Parathyroid adenoma (tissue), 2 donors: ENCODE results near the gene GPR27.

Experiments used
- H2AFZ ChIP-seq: fragments of 300-600 bp; sonication (generic); one replicate; pipeline ENCODE4 v1.7.0; 2017; ENCODE audit warnings: antibody characterized with exemption, mild to moderate bottlenecking
- H3K27ac ChIP-seq: fragments of 300-600 bp; sonication (generic); one replicate; pipeline ENCODE4 v1.7.0; 2017
- H3K27me3 ChIP-seq: fragments of 300-600 bp; sonication (generic); one replicate; pipeline ENCODE4 v1.7.0; 2017; ENCODE audit warnings: low read length; ENCODE audit not compliant: control insufficient read depth, insufficient read depth
- H3K36me3 ChIP-seq: fragments of 300-600 bp; sonication (generic); one replicate; pipeline ENCODE4 v1.7.0; 2017; ENCODE audit warnings: low read length; ENCODE audit not compliant: control insufficient read depth, insufficient read depth
- H3K4me1 ChIP-seq: fragments of 300-600 bp; sonication (generic); one replicate; pipeline ENCODE4 v1.7.0; 2017; ENCODE audit warnings: control low read depth
- H3K4me2 ChIP-seq: fragments of 300-600 bp; sonication (generic); one replicate; pipeline ENCODE4 v1.7.0; 2017; ENCODE audit warnings: low read length
- H3K4me3 ChIP-seq: fragments of 300-600 bp; sonication (generic); one replicate; pipeline ENCODE4 v1.7.0; 2017; ENCODE audit warnings: low read depth, low read length
- H3K79me2 ChIP-seq: fragments of 300-600 bp; sonication (generic); one replicate; pipeline ENCODE4 v1.7.0; 2017; ENCODE audit warnings: control low read depth
- H3K9ac ChIP-seq: fragments of 300-600 bp; sonication (generic); one replicate; pipeline ENCODE4 v1.7.0; 2017; ENCODE audit warnings: mild to moderate bottlenecking
- H3K9me3 ChIP-seq: fragments of 300-600 bp; sonication (generic); one replicate; pipeline ENCODE4 v1.7.0; 2017; ENCODE audit warnings: low read length; ENCODE audit not compliant: control insufficient read depth
- TF ChIP-seq, protein P1 (sequence below): fragments of 300-600 bp; sonication (generic); IDR thresholded peaks from one replicate; pipeline ENCODE4 v1.7.0; 2017; ENCODE audit warnings: antibody characterized with exemption, mild to moderate bottlenecking
- donor health status: primary hyperparathyroidism.

The GPR27 gene

DNA sequence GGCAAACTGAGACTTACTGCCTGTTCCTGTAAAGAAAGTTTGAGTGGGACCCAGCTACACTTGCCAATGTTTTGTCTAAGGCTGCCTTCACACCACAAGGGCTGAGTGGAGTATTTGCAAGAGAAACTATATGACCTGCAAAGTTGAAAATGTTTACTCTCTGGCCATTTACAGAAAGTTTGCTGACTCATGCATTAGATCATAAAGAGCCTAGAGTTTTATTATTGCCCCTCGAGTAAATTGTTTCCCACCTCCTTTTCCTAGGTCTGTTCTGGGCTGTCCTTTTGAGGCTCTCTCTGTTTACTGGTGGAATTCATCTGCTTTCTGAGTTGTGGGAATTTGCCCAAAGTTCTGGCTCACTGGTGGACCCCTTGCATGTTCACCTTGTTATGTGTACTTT, 38.0 kb downstream of the GPR27 start:
- Histone ChIP-seq H3K79me2 (no peaks in the 10 kb centered on the region), H3K4me3 (no peak overlapping the region), H3K27ac (no peak overlapping the region), H3K36me3 (no peaks in the 10 kb centered on the region), H3K4me2 (no peak overlapping the region), H3K9ac (no peak overlapping the region), H3K27me3 (no peaks in the 10 kb centered on the region), H2AFZ (no peak overlapping the region), H3K4me1 (no peaks in the 10 kb centered on the region), H3K9me3 (no peaks in the 10 kb centered on the region)
- TF ChIP-seq, protein P1, sequence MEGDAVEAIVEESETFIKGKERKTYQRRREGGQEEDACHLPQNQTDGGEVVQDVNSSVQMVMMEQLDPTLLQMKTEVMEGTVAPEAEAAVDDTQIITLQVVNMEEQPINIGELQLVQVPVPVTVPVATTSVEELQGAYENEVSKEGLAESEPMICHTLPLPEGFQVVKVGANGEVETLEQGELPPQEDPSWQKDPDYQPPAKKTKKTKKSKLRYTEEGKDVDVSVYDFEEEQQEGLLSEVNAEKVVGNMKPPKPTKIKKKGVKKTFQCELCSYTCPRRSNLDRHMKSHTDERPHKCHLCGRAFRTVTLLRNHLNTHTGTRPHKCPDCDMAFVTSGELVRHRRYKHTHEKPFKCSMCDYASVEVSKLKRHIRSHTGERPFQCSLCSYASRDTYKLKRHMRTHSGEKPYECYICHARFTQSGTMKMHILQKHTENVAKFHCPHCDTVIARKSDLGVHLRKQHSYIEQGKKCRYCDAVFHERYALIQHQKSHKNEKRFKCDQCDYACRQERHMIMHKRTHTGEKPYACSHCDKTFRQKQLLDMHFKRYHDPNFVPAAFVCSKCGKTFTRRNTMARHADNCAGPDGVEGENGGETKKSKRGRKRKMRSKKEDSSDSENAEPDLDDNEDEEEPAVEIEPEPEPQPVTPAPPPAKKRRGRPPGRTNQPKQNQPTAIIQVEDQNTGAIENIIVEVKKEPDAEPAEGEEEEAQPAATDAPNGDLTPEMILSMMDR = no peak

DNA sequence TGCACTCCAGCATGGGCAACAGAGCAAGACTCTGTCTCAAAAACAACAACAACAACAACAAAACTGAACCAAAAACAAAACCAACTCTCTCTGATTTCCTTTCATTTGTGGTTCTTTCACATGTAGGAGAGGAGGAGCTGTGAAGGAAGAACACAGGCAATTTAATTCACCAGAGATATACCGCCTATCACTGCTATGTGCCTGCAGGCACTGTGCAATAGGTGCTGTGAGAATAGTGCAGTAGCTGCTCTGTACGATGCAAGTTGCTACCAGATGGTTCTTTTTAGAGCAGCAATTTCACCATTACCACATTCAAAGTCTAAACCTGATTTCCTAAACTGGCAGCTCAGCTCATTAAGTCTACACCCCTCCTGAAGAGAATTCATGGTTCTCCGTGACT, 42.6 kb downstream of the GPR27 start:
- TF ChIP-seq, protein P1 = no peak
- H3K9ac ChIP-seq = no peak overlapping the region
- H3K9me3 ChIP-seq = no peaks in the 10 kb centered on the region
- no peaks in the 10 kb centered on the region for H3K36me3 ChIP-seq
- H3K4me3 ChIP-seq = no peak overlapping the region
- no peaks in the 10 kb centered on the region for H3K4me1 ChIP-seq
- H3K4me2 ChIP-seq = no peak overlapping the region
- H3K27ac ChIP-seq = no peak overlapping the region
- no peaks in the 10 kb centered on the region for H3K27me3 ChIP-seq
- no peaks in the 10 kb centered on the region for H3K79me2 ChIP-seq
- no peak overlapping the region for H2AFZ ChIP-seq

DNA sequence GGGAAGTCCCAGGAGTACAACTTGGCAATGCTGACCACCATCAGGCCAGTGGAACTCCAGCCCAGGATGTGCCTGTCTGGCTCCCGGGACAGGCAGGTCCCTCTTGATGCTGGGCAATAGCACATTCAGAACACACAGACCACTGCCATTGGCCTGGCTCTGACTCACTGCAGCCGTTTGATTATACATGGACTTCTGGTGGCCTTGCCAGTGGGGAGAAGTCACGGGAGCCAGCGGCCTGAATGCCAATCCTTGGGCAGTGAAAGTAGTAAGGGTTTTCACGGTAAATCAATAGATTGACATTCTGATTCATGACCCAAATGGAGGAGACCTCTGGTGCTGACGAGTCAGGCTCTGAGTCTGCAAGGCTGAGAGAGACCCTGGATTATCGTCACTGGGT, 43.8 kb downstream of the GPR27 start:
- H3K9me3 ChIP-seq = no peaks in the 10 kb centered on the region
- H2AFZ ChIP-seq = no peak overlapping the region
- no peak overlapping the region for H3K4me3 ChIP-seq
- H3K27ac ChIP-seq = no peak overlapping the region
- H3K9ac ChIP-seq = no peak overlapping the region
- no peak overlapping the region for H3K4me2 ChIP-seq
- H3K27me3 ChIP-seq = no peaks in the 10 kb centered on the region
- no peaks in the 10 kb centered on the region for H3K36me3 ChIP-seq
- TF ChIP-seq, protein P1 = no peak
- H3K79me2 ChIP-seq = no peaks in the 10 kb centered on the region
- no peaks in the 10 kb centered on the region for H3K4me1 ChIP-seq

DNA sequence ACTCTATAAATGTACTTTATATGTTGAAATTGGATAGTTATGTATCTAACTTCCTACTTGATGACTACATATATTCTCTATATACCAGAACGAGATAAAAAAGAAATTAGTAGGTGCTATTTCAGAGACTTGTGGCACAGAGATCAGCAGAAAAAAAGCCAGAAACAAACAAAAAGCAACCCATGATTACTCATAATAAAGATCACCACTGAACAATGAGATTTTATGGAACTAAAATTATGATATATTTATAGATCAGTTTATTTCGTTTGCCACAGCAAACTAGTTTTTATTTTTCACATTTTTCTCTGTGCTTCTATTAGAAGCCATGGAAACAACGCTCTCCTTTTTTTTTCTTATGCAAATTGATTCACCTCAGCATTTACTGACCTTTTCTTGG, 46.4 kb downstream of the GPR27 start:
- Histone ChIP-seq H3K9me3 (no peaks in the 10 kb centered on the region), H3K27ac (no peak overlapping the region), H2AFZ (no peak overlapping the region), H3K79me2 (no peaks in the 10 kb centered on the region), H3K4me3 (no peak overlapping the region), H3K9ac (no peak overlapping the region), H3K36me3 (no peaks in the 10 kb centered on the region), H3K27me3 (no peaks in the 10 kb centered on the region), H3K4me2 (no peak overlapping the region), H3K4me1 (no peaks in the 10 kb centered on the region)
- TF ChIP-seq, protein P1 = no peak

DNA sequence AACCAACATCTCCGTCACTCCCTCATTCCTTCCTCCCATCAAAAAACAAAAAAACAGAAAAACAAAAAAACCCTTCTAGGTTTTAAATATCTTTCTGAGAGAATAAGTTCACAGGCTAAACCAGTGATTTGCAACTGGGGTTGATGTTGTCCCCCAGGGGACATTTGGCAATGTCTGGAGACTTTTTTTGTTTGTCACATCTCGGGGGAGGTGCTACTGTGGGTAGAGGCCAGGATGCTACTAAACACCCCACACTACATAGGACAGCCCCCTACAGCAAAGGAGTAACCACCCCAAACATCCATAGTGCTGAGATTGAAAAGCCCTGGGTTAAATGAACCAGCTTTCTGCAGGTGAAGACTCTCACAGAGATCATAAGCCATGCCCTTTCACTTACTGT, 48.3 kb downstream of the GPR27 start:
- TF ChIP-seq, protein P1 = no peak

More for the DNA sequence above, 48.3 kb downstream of the GPR27 start:
- no peaks in the 10 kb centered on the region for H3K79me2 ChIP-seq
- H3K9me3 ChIP-seq = no peaks in the 10 kb centered on the region
- H3K4me2 ChIP-seq = no peak overlapping the region
- H3K4me1 ChIP-seq = no peaks in the 10 kb centered on the region
- no peak overlapping the region for H3K4me3 ChIP-seq
- H2AFZ ChIP-seq = no peak overlapping the region
- H3K27me3 ChIP-seq = no peaks in the 10 kb centered on the region
- H3K27ac ChIP-seq = no peak overlapping the region
- no peak overlapping the region for H3K9ac ChIP-seq
- H3K36me3 ChIP-seq = no peaks in the 10 kb centered on the region
